Measurements from ENCODE around the gene SLMAP. TPM values are rescaled to one million over a fixed set of nuclear protein-coding genes. Genes with fewer than 3 reads are reported as not detected.

Gene SLMAP
- total RNA-seq, 1 donor from 2014 or later = 502 TPM

- no peak overlapping the region for H3K4me3 ChIP-seq
- DNase-seq (ENCODE audit: low spot score in 2 of 2) = no peak
- peaks cover 0 to 4% of the 10 kb centered on the region in 2 donors for H3K4me1 ChIP-seq
- TF ChIP-seq CTCF (IDR thresholded peaks at IDR 0.05) = no peak
- no peak overlapping the region for H3K27ac ChIP-seq
- intact Hi-C loops (cut with DNase I) = no loop called here
- no peaks in the 10 kb centered on the region for H3K27me3 ChIP-seq
- H3K9me3 ChIP-seq = no peaks in the 10 kb centered on the region
- H3K36me3 ChIP-seq = no peaks in the 10 kb centered on the region
Measured at GRCh38 chr3:57963811-57964346, 207.8 kb downstream of the SLMAP start.

- Histone ChIP-seq H3K36me3 (no peaks in the 10 kb centered on the region), H3K27ac (no peak overlapping the region), H3K27me3 (no peaks in the 10 kb centered on the region), H3K9me3 (no peaks in the 10 kb centered on the region), H3K4me1 (no peaks in the 10 kb centered on the region), H3K4me3 (no peak overlapping the region)
- TF ChIP-seq CTCF (IDR thresholded peaks at IDR 0.05) = no peak
- no peak for DNase-seq (ENCODE audit: low spot score in 2 of 2)
- intact Hi-C loops (cut with DNase I) = no loop called here
Measured at GRCh38 chr3:57966829-57967228, 210.7 kb downstream of the SLMAP start.

GRCh38 chr3:57967590-57967989 lies 211.5 kb downstream of the SLMAP start:
- TF ChIP-seq CTCF (IDR thresholded peaks at IDR 0.05) = no peak
- no peaks in the 10 kb centered on the region for H3K36me3 ChIP-seq
- no peak overlapping the region for H3K4me3 ChIP-seq
- H3K27ac ChIP-seq = no peak overlapping the region
- H3K9me3 ChIP-seq = no peaks in the 10 kb centered on the region
- intact Hi-C loops (cut with DNase I) = no loop called here
- H3K4me1 ChIP-seq = no peaks in the 10 kb centered on the region
- no peak for DNase-seq (ENCODE audit: low spot score in 2 of 2)
- H3K27me3 ChIP-seq = no peaks in the 10 kb centered on the region

GRCh38 chr3:57968501-57968900 lies 212.4 kb downstream of the SLMAP start:
- intact Hi-C loops (cut with DNase I) = no loop called here
- H3K4me1 ChIP-seq = no peaks in the 10 kb centered on the region
- H3K27me3 ChIP-seq = no peaks in the 10 kb centered on the region
- DNase-seq (ENCODE audit: low spot score in 2 of 2) = no peak
- H3K4me3 ChIP-seq = no peak overlapping the region
- H3K36me3 ChIP-seq = no peaks in the 10 kb centered on the region
- no peaks in the 10 kb centered on the region for H3K9me3 ChIP-seq
- no peak overlapping the region for H3K27ac ChIP-seq
- TF ChIP-seq CTCF (IDR thresholded peaks at IDR 0.05) = no peak

- no peak overlapping the region for H3K27ac ChIP-seq
- intact Hi-C loops (cut with DNase I) = no loop called here
Measured at GRCh38 chr3:57971975-57972374, 215.9 kb downstream of the SLMAP start.

More at GRCh38 chr3:57971975-57972374, 215.9 kb downstream of the SLMAP start:
- Histone ChIP-seq H3K9me3 (no peaks in the 10 kb centered on the region), H3K4me3 (no peak overlapping the region), H3K4me1 (no peaks in the 10 kb centered on the region), H3K27me3 (no peaks in the 10 kb centered on the region), H3K36me3 (no peaks in the 10 kb centered on the region)
- TF ChIP-seq CTCF (IDR thresholded peaks at IDR 0.05) = no peak
- DNase-seq (ENCODE audit: low spot score in 2 of 2) = no peak

All from ascending aorta (tissue), 2 donors.